ENCODE measurements around the gene CDH13.

Gene CDH13

GRCh38 chr16:83456934-83457333, 830.2 kb downstream of the CDH13 start:
- no peaks in the 10 kb centered on the region for H3K36me3 ChIP-seq (ENCODE audit: control insufficient read depth in 1 of 2, insufficient read depth in 2 of 2, low read depth in 1 of 2, low read length in 2 of 2)
- no peak overlapping the region for H4K8ac ChIP-seq (ENCODE audit: low read length)
- H2AK5ac ChIP-seq (ENCODE audit: low read length, severe bottlenecking) = no peak overlapping the region
- H3K27me3 ChIP-seq (ENCODE audit: control insufficient read depth in 1 of 2, insufficient read depth in 1 of 2, low read length in 2 of 2) = no peaks in the 10 kb centered on the region
- H3K4me3 ChIP-seq (ENCODE audit: insufficient read depth in 1 of 2, low read depth in 1 of 2, low read length in 2 of 2) = no peak overlapping the region
- no peak overlapping the region for H2BK12ac ChIP-seq (ENCODE audit: low read length in 2 of 2)
- no peak overlapping the region for H3K23ac ChIP-seq (ENCODE audit: low read length in 2 of 2)
- no peak overlapping the region for H3K9ac ChIP-seq (ENCODE audit: low read length)
- H3K18ac ChIP-seq (ENCODE audit: low read depth in 1 of 2, low read length in 2 of 2) = no peak overlapping the region
- H3K9me3 ChIP-seq (ENCODE audit: control insufficient read depth, low read length) = no peaks in the 10 kb centered on the region
- no peak overlapping the region for H2BK120ac ChIP-seq (ENCODE audit: low read depth, low read length)
- H2BK15ac ChIP-seq (ENCODE audit: low read depth, poor library complexity, severe bottlenecking) = no peak overlapping the region
- H2BK5ac ChIP-seq (ENCODE audit: low read depth, low read length, poor library complexity, severe bottlenecking) = no peak overlapping the region
- no peak overlapping the region for H4K91ac ChIP-seq (ENCODE audit: low read length)
- H3K14ac ChIP-seq (ENCODE audit: low read length in 2 of 2) = no peak overlapping the region
- no peak for DNase-seq
- H2AFZ ChIP-seq (ENCODE audit: low read depth, low read length) = no peak overlapping the region
- H3K4me2 ChIP-seq (ENCODE audit: low read length, poor library complexity, severe bottlenecking) = no peak overlapping the region
- no peaks in the 10 kb centered on the region for H3K79me1 ChIP-seq (replicated peaks; ENCODE audit: low read length, poor library complexity, severe bottlenecking)
- 91% methylated on average over 8 of the region's 8 CpGs for WGBS
- peaks cover 2% of the 10 kb centered on the region for H3K4me1 ChIP-seq (ENCODE audit: control insufficient read depth, insufficient read depth, low read depth, low read length)
- H3K4ac ChIP-seq (ENCODE audit: low read depth in 1 of 2, low read length in 2 of 2) = no peak overlapping the region
- no peak overlapping the region for H3K27ac ChIP-seq (ENCODE audit: low read length, poor library complexity, severe bottlenecking)

GRCh38 chr16:83458612-83459011, 831.8 kb downstream of the CDH13 start:
- Histone ChIP-seq H3K27me3 (ENCODE audit: control insufficient read depth in 1 of 2, insufficient read depth in 1 of 2, low read length in 2 of 2) (no peaks in the 10 kb centered on the region), H2BK12ac (ENCODE audit: low read length in 2 of 2) (no peak overlapping the region), H3K4me2 (ENCODE audit: low read length, poor library complexity, severe bottlenecking) (no peak overlapping the region), H3K9me3 (ENCODE audit: control insufficient read depth, low read length) (no peaks in the 10 kb centered on the region), H2AK5ac (ENCODE audit: low read length, severe bottlenecking) (no peak overlapping the region), H3K4me3 (ENCODE audit: insufficient read depth in 1 of 2, low read depth in 1 of 2, low read length in 2 of 2) (no peak overlapping the region), H2BK120ac (ENCODE audit: low read depth, low read length) (no peak overlapping the region), H2BK5ac (ENCODE audit: low read depth, low read length, poor library complexity, severe bottlenecking) (no peak overlapping the region), H3K4me1 (ENCODE audit: control insufficient read depth, insufficient read depth, low read depth, low read length) (peaks cover 2% of the 10 kb centered on the region), H3K4ac (ENCODE audit: low read depth in 1 of 2, low read length in 2 of 2) (no peak overlapping the region), H3K79me1 (replicated peaks; ENCODE audit: low read length, poor library complexity, severe bottlenecking) (no peaks in the 10 kb centered on the region), H3K18ac (ENCODE audit: low read depth in 1 of 2, low read length in 2 of 2) (no peak overlapping the region), H4K91ac (ENCODE audit: low read length) (no peak overlapping the region), H4K8ac (ENCODE audit: low read length) (no peak overlapping the region), H3K27ac (ENCODE audit: low read length, poor library complexity, severe bottlenecking) (no peak overlapping the region), H3K36me3 (ENCODE audit: control insufficient read depth in 1 of 2, insufficient read depth in 2 of 2, low read depth in 1 of 2, low read length in 2 of 2) (no peaks in the 10 kb centered on the region), H2AFZ (ENCODE audit: low read depth, low read length) (no peak overlapping the region), H3K14ac (ENCODE audit: low read length in 2 of 2) (no peak overlapping the region), H3K9ac (ENCODE audit: low read length) (no peak overlapping the region), H3K23ac (ENCODE audit: low read length in 2 of 2) (no peak overlapping the region), H2BK15ac (ENCODE audit: low read depth, poor library complexity, severe bottlenecking) (no peak overlapping the region)
- peak; percentile 54 for DNase-seq
- 53% methylated on average over 3 of the region's 4 CpGs for WGBS

GRCh38 chr16:83464991-83465390, 838.2 kb downstream of the CDH13 start:
- Histone ChIP-seq H3K4me1 (ENCODE audit: control insufficient read depth, insufficient read depth, low read depth, low read length) (peaks cover 5% of the 10 kb centered on the region), H4K8ac (ENCODE audit: low read length) (no peak overlapping the region), H2BK5ac (ENCODE audit: low read depth, low read length, poor library complexity, severe bottlenecking) (no peak overlapping the region), H4K91ac (ENCODE audit: low read length) (no peak overlapping the region), H3K36me3 (ENCODE audit: control insufficient read depth in 1 of 2, insufficient read depth in 2 of 2, low read depth in 1 of 2, low read length in 2 of 2) (no peaks in the 10 kb centered on the region), H3K4ac (ENCODE audit: low read depth in 1 of 2, low read length in 2 of 2) (no peak overlapping the region), H2BK120ac (ENCODE audit: low read depth, low read length) (no peak overlapping the region), H2BK12ac (ENCODE audit: low read length in 2 of 2) (no peak overlapping the region), H3K27ac (ENCODE audit: low read length, poor library complexity, severe bottlenecking) (no peak overlapping the region), H3K23ac (ENCODE audit: low read length in 2 of 2) (no peak overlapping the region), H3K4me3 (ENCODE audit: insufficient read depth in 1 of 2, low read depth in 1 of 2, low read length in 2 of 2) (no peak overlapping the region), H2AK5ac (ENCODE audit: low read length, severe bottlenecking) (no peak overlapping the region), H3K14ac (ENCODE audit: low read length in 2 of 2) (no peak overlapping the region), H3K27me3 (ENCODE audit: control insufficient read depth in 1 of 2, insufficient read depth in 1 of 2, low read length in 2 of 2) (no peaks in the 10 kb centered on the region), H2BK15ac (ENCODE audit: low read depth, poor library complexity, severe bottlenecking) (no peak overlapping the region), H2AFZ (ENCODE audit: low read depth, low read length) (no peak overlapping the region), H3K9me3 (ENCODE audit: control insufficient read depth, low read length) (no peaks in the 10 kb centered on the region), H3K18ac (ENCODE audit: low read depth in 1 of 2, low read length in 2 of 2) (no peak overlapping the region), H3K79me1 (replicated peaks; ENCODE audit: low read length, poor library complexity, severe bottlenecking) (no peaks in the 10 kb centered on the region), H3K9ac (ENCODE audit: low read length) (no peak overlapping the region), H3K4me2 (ENCODE audit: low read length, poor library complexity, severe bottlenecking) (no peak overlapping the region)
- DNase-seq = no peak
- 81% methylated on average over 6 of the region's 6 CpGs for WGBS

- no peak overlapping the region for H4K8ac ChIP-seq (ENCODE audit: low read length)
- H2AK5ac ChIP-seq (ENCODE audit: low read length, severe bottlenecking) = no peak overlapping the region
- H2BK12ac ChIP-seq (ENCODE audit: low read length in 2 of 2) = no peak overlapping the region
- H3K4me1 ChIP-seq (ENCODE audit: control insufficient read depth, insufficient read depth, low read depth, low read length) = peaks cover 13% of the 10 kb centered on the region
- no peaks in the 10 kb centered on the region for H3K79me1 ChIP-seq (replicated peaks; ENCODE audit: low read length, poor library complexity, severe bottlenecking)
- no peak overlapping the region for H2BK15ac ChIP-seq (ENCODE audit: low read depth, poor library complexity, severe bottlenecking)
- peak overlapping the region; percentile 63 for H3K27ac ChIP-seq (ENCODE audit: low read length, poor library complexity, severe bottlenecking)
- H3K4ac ChIP-seq (ENCODE audit: low read depth in 1 of 2, low read length in 2 of 2) = no peak overlapping the region
- no peak overlapping the region for H4K91ac ChIP-seq (ENCODE audit: low read length)
- H2BK120ac ChIP-seq (ENCODE audit: low read depth, low read length) = no peak overlapping the region
- H3K36me3 ChIP-seq (ENCODE audit: control insufficient read depth in 1 of 2, insufficient read depth in 2 of 2, low read depth in 1 of 2, low read length in 2 of 2) = no peaks in the 10 kb centered on the region
- no peak overlapping the region for H2AFZ ChIP-seq (ENCODE audit: low read depth, low read length)
- 93% methylated on average over 3 of the region's 3 CpGs for WGBS
- H3K4me3 ChIP-seq (ENCODE audit: insufficient read depth in 1 of 2, low read depth in 1 of 2, low read length in 2 of 2) = no peak overlapping the region
- H3K9ac ChIP-seq (ENCODE audit: low read length) = no peak overlapping the region
- H2BK5ac ChIP-seq (ENCODE audit: low read depth, low read length, poor library complexity, severe bottlenecking) = peak overlapping the region; percentile 61
- H3K27me3 ChIP-seq (ENCODE audit: control insufficient read depth in 1 of 2, insufficient read depth in 1 of 2, low read length in 2 of 2) = no peaks in the 10 kb centered on the region
- no peak overlapping the region for H3K14ac ChIP-seq (ENCODE audit: low read length in 2 of 2)
- no peaks in the 10 kb centered on the region for H3K9me3 ChIP-seq (ENCODE audit: control insufficient read depth, low read length)
- H3K23ac ChIP-seq (ENCODE audit: low read length in 2 of 2) = no peak overlapping the region
- no peak for DNase-seq
- H3K4me2 ChIP-seq (ENCODE audit: low read length, poor library complexity, severe bottlenecking) = no peak overlapping the region
- no peak overlapping the region for H3K18ac ChIP-seq (ENCODE audit: low read depth in 1 of 2, low read length in 2 of 2)
Measured at GRCh38 chr16:83470416-83470815, 843.6 kb downstream of the CDH13 start.
